Measurements from ENCODE around the gene AGR3. TPM values are rescaled to one million over a fixed set of nuclear protein-coding genes. Genes with fewer than 3 reads are reported as not detected.

The AGR3 gene
- polyA plus RNA-seq, 1 donor from 2014 or later = not detected

GRCh38 chr7:16838386-16838785 lies 43.4 kb downstream of the AGR3 start:
- no peaks in the 10 kb centered on the region for H3K27me3 ChIP-seq (ENCODE audit: insufficient read depth, low read depth, low read length)
- no peaks in the 10 kb centered on the region for H3K36me3 ChIP-seq (ENCODE audit: insufficient read depth, low read length)
- H3K9me3 ChIP-seq (ENCODE audit: low read length) = no peaks in the 10 kb centered on the region
- H3K4me2 ChIP-seq (ENCODE audit: low read length) = no peak overlapping the region
- H2AFZ ChIP-seq (ENCODE audit: low read depth, low read length) = no peak overlapping the region
- no peaks in the 10 kb centered on the region for H3K9me2 ChIP-seq (ENCODE audit: insufficient read depth, low read length)
- H4K20me1 ChIP-seq (ENCODE audit: insufficient read depth) = no peaks in the 10 kb centered on the region
- no peak for TF ChIP-seq MXI1 (conservative IDR thresholded peaks at IDR 0.05; ENCODE audit: poor library complexity, severe bottlenecking)
- no peak for TF ChIP-seq CTCF (IDR thresholded peaks at IDR 0.05; ENCODE audit: poor library complexity, severe bottlenecking)
- TF ChIP-seq POLR2AphosphoS5 (IDR thresholded peaks at IDR 0.05) = no peak
- TF ChIP-seq EZH2 (IDR thresholded peaks at IDR 0.05; ENCODE audit: borderline replicate concordance, insufficient read depth, low read length, poor library complexity, severe bottlenecking) = no peak
- TF ChIP-seq TAF1 (IDR thresholded peaks at IDR 0.05; ENCODE audit: low read depth) = no peak
- TF ChIP-seq REST (IDR thresholded peaks at IDR 0.05; ENCODE audit: borderline replicate concordance) = no peak
- TF ChIP-seq RAD21 (conservative IDR thresholded peaks at IDR 0.05) = no peak
- TF ChIP-seq SMC3 (conservative IDR thresholded peaks at IDR 0.05; ENCODE audit: poor library complexity) = no peak
- no peak for TF ChIP-seq EP300 (conservative IDR thresholded peaks at IDR 0.05; ENCODE audit: poor library complexity, severe bottlenecking)
- no peaks in the 10 kb centered on the region for H3K79me2 ChIP-seq (replicated peaks; ENCODE audit: insufficient read depth, low read length)
- H3K4me3 ChIP-seq (ENCODE audit: low read length) = no peak overlapping the region
- H3K9ac ChIP-seq (ENCODE audit: low read length) = no peak overlapping the region
- H3K27ac ChIP-seq (ENCODE audit: low read length) = no peak overlapping the region
- no peaks in the 10 kb centered on the region for H3F3A ChIP-seq (ENCODE audit: insufficient read depth, low read length, poor library complexity, severe bottlenecking)

- no peak overlapping the region for H2AFZ ChIP-seq (ENCODE audit: low read depth, low read length)
- no peaks in the 10 kb centered on the region for H4K20me1 ChIP-seq (ENCODE audit: insufficient read depth)
- H3K9me2 ChIP-seq (ENCODE audit: insufficient read depth, low read length) = no peaks in the 10 kb centered on the region
- TF ChIP-seq EZH2 (IDR thresholded peaks at IDR 0.05; ENCODE audit: borderline replicate concordance, insufficient read depth, low read length, poor library complexity, severe bottlenecking) = no peak
- TF ChIP-seq RAD21 (conservative IDR thresholded peaks at IDR 0.05) = no peak
- no peak for TF ChIP-seq TAF1 (IDR thresholded peaks at IDR 0.05; ENCODE audit: low read depth)
- no peak for TF ChIP-seq REST (IDR thresholded peaks at IDR 0.05; ENCODE audit: borderline replicate concordance)
- no peak for TF ChIP-seq MXI1 (conservative IDR thresholded peaks at IDR 0.05; ENCODE audit: poor library complexity, severe bottlenecking)
- TF ChIP-seq SMC3 (conservative IDR thresholded peaks at IDR 0.05; ENCODE audit: poor library complexity) = no peak
- no peak for TF ChIP-seq CTCF (IDR thresholded peaks at IDR 0.05; ENCODE audit: poor library complexity, severe bottlenecking)
- TF ChIP-seq POLR2AphosphoS5 (IDR thresholded peaks at IDR 0.05) = no peak
- no peak for TF ChIP-seq EP300 (conservative IDR thresholded peaks at IDR 0.05; ENCODE audit: poor library complexity, severe bottlenecking)
- no peaks in the 10 kb centered on the region for H3K36me3 ChIP-seq (ENCODE audit: insufficient read depth, low read length)
- no peaks in the 10 kb centered on the region for H3K79me2 ChIP-seq (replicated peaks; ENCODE audit: insufficient read depth, low read length)
- no peaks in the 10 kb centered on the region for H3K27me3 ChIP-seq (ENCODE audit: insufficient read depth, low read depth, low read length)
- H3K4me3 ChIP-seq (ENCODE audit: low read length) = no peak overlapping the region
- no peaks in the 10 kb centered on the region for H3K9me3 ChIP-seq (ENCODE audit: low read length)
- no peak overlapping the region for H3K27ac ChIP-seq (ENCODE audit: low read length)
- no peak overlapping the region for H3K4me2 ChIP-seq (ENCODE audit: low read length)
- H3K9ac ChIP-seq (ENCODE audit: low read length) = no peak overlapping the region
- H3F3A ChIP-seq (ENCODE audit: insufficient read depth, low read length, poor library complexity, severe bottlenecking) = no peaks in the 10 kb centered on the region
Observed at GRCh38 chr7:16836481-16836880, 45.3 kb downstream of the AGR3 start.

Data from neural cell (in vitro differentiated cells).